ENCODE results near the gene IGLL1. TPM values are rescaled to one million over a fixed set of nuclear protein-coding genes. Genes with fewer than 3 reads are reported as not detected.
"Not testable (repeated sequence)": the region's sequence is repeated elsewhere in the genome, so short reads cannot be mapped to it uniquely, and the experiment has no call there.

Gene IGLL1
- total RNA-seq, 1 donor from 2014 or later: not detected

- Histone ChIP-seq H4K20me1 (ENCODE audit: insufficient read depth, low read length) (no peaks in the 10 kb centered on the region), H2AFZ (ENCODE audit: low read depth, low read length) (no peak overlapping the region), H3K27ac (ENCODE audit: low read depth, low read length) (no peak overlapping the region), H3K27me3 (ENCODE audit: insufficient read depth, low read length) (peaks cover 23% of the 10 kb centered on the region), H3K36me3 (ENCODE audit: insufficient read depth, low read length) (no peaks in the 10 kb centered on the region), H3K4me1 (ENCODE audit: insufficient read depth, low read length) (no peaks in the 10 kb centered on the region), H3K79me2 (ENCODE audit: insufficient read depth, low read length) (no peaks in the 10 kb centered on the region), H3K9ac (ENCODE audit: low read length) (no peak overlapping the region), H3K4me3 (ENCODE audit: insufficient read depth, low read depth, low read length) (no peak overlapping the region), H3K9me3 (ENCODE audit: insufficient read depth, low read depth, low read length) (no peaks in the 10 kb centered on the region), H3K4me2 (ENCODE audit: low read length) (no peak overlapping the region)
- Mint-ChIP-seq H3K9me3 (ENCODE audit: unreplicated experiment) (no peaks in the 10 kb centered on the region), H3K36me3 (ENCODE audit: low read depth, unreplicated experiment) (peaks cover 2% of the 10 kb centered on the region), H3K27me3 (ENCODE audit: low read depth, unreplicated experiment) (peaks cover 46% of the 10 kb centered on the region), H3K4me1 (ENCODE audit: low read depth, unreplicated experiment) (peaks cover 7% of the 10 kb centered on the region), H3K27ac (ENCODE audit: unreplicated experiment) (no peak overlapping the region), H3K4me3 (ENCODE audit: unreplicated experiment) (no peak overlapping the region)
- FAIRE-seq: no peak
- TF ChIP-seq EZH2 (IDR thresholded peaks at IDR 0.05; ENCODE audit: insufficient read depth, low read length) (no peak), CTCF (IDR thresholded peaks at IDR 0.05; ENCODE audit: insufficient read depth, low read depth, low read length) (no peak)
- DNase-seq (ENCODE audit: low read depth): no peak
These were observed 17.0 kb downstream of the IGLL1 start for GRCh38 chr22:23563111-23563510.

GRCh38 chr22:23562186-23562585, 17.9 kb downstream of the IGLL1 start:
- Mint-ChIP-seq H3K36me3 (ENCODE audit: low read depth, unreplicated experiment) (peaks cover 2% of the 10 kb centered on the region), H3K27me3 (ENCODE audit: low read depth, unreplicated experiment) (peaks cover 48% of the 10 kb centered on the region), H3K9me3 (ENCODE audit: unreplicated experiment) (no peaks in the 10 kb centered on the region), H3K4me1 (ENCODE audit: low read depth, unreplicated experiment) (peaks cover 5% of the 10 kb centered on the region), H3K27ac (ENCODE audit: unreplicated experiment) (no peak overlapping the region), H3K4me3 (ENCODE audit: unreplicated experiment) (no peak overlapping the region)
- Histone ChIP-seq H3K4me1 (ENCODE audit: insufficient read depth, low read length) (no peaks in the 10 kb centered on the region), H3K27me3 (ENCODE audit: insufficient read depth, low read length) (peaks cover 19% of the 10 kb centered on the region), H3K4me2 (ENCODE audit: low read length) (no peak overlapping the region), H2AFZ (ENCODE audit: low read depth, low read length) (no peak overlapping the region), H3K27ac (ENCODE audit: low read depth, low read length) (no peak overlapping the region), H3K36me3 (ENCODE audit: insufficient read depth, low read length) (no peaks in the 10 kb centered on the region), H3K79me2 (ENCODE audit: insufficient read depth, low read length) (no peaks in the 10 kb centered on the region), H3K9ac (ENCODE audit: low read length) (no peak overlapping the region), H3K9me3 (ENCODE audit: insufficient read depth, low read depth, low read length) (no peaks in the 10 kb centered on the region), H3K4me3 (ENCODE audit: insufficient read depth, low read depth, low read length) (no peak overlapping the region), H4K20me1 (ENCODE audit: insufficient read depth, low read length) (no peaks in the 10 kb centered on the region)
- no peak for FAIRE-seq
- no peak for DNase-seq (ENCODE audit: low read depth)
- no peak for TF ChIP-seq EZH2 (IDR thresholded peaks at IDR 0.05; ENCODE audit: insufficient read depth, low read length)
- TF ChIP-seq CTCF (IDR thresholded peaks at IDR 0.05; ENCODE audit: insufficient read depth, low read depth, low read length): no peak

GRCh38 chr22:23561025-23561510, 19.0 kb downstream of the IGLL1 start:
- not testable (repeated sequence) for H3K9me3 ChIP-seq (ENCODE audit: insufficient read depth, low read depth, low read length); H3K36me3 ChIP-seq (ENCODE audit: insufficient read depth, low read length); H2AFZ ChIP-seq (ENCODE audit: low read depth, low read length); H3K4me1 Mint-ChIP-seq (ENCODE audit: low read depth, unreplicated experiment); H3K4me2 ChIP-seq (ENCODE audit: low read length); H3K27ac ChIP-seq (ENCODE audit: low read depth, low read length); H3K27ac Mint-ChIP-seq (ENCODE audit: unreplicated experiment); H3K79me2 ChIP-seq (ENCODE audit: insufficient read depth, low read length); H3K4me1 ChIP-seq (ENCODE audit: insufficient read depth, low read length); H3K4me3 Mint-ChIP-seq (ENCODE audit: unreplicated experiment); H3K9me3 Mint-ChIP-seq (ENCODE audit: unreplicated experiment); H3K9ac ChIP-seq (ENCODE audit: low read length); FAIRE-seq; H4K20me1 ChIP-seq (ENCODE audit: insufficient read depth, low read length); H3K4me3 ChIP-seq (ENCODE audit: insufficient read depth, low read depth, low read length); H3K36me3 Mint-ChIP-seq (ENCODE audit: low read depth, unreplicated experiment); DNase-seq (ENCODE audit: low read depth)
- H3K27me3 ChIP-seq (ENCODE audit: insufficient read depth, low read length): peaks cover 15% of the 10 kb centered on the region
- peaks cover 51% of the 10 kb centered on the region for H3K27me3 Mint-ChIP-seq (ENCODE audit: low read depth, unreplicated experiment)

GRCh38 chr22:23560215-23560614, 19.9 kb downstream of the IGLL1 start:
- H3K27me3 ChIP-seq (ENCODE audit: insufficient read depth, low read length); H3K9me3 ChIP-seq (ENCODE audit: insufficient read depth, low read depth, low read length); H3K79me2 ChIP-seq (ENCODE audit: insufficient read depth, low read length); H3K4me1 Mint-ChIP-seq (ENCODE audit: low read depth, unreplicated experiment); H2AFZ ChIP-seq (ENCODE audit: low read depth, low read length); H3K4me3 ChIP-seq (ENCODE audit: insufficient read depth, low read depth, low read length); H3K36me3 ChIP-seq (ENCODE audit: insufficient read depth, low read length); H4K20me1 ChIP-seq (ENCODE audit: insufficient read depth, low read length); H3K4me1 ChIP-seq (ENCODE audit: insufficient read depth, low read length); H3K9me3 Mint-ChIP-seq (ENCODE audit: unreplicated experiment); H3K4me3 Mint-ChIP-seq (ENCODE audit: unreplicated experiment); H3K36me3 Mint-ChIP-seq (ENCODE audit: low read depth, unreplicated experiment); H3K27ac ChIP-seq (ENCODE audit: low read depth, low read length); DNase-seq (ENCODE audit: low read depth); H3K9ac ChIP-seq (ENCODE audit: low read length); H3K4me2 ChIP-seq (ENCODE audit: low read length); H3K27ac Mint-ChIP-seq (ENCODE audit: unreplicated experiment); FAIRE-seq: not testable (repeated sequence)
- peaks cover 52% of the 10 kb centered on the region for H3K27me3 Mint-ChIP-seq (ENCODE audit: low read depth, unreplicated experiment)
